Stromal cell of bone marrow (primary cell): ENCODE results near the gene CRBN.

Source experiments
- DNase-seq: peaks from one replicate; pipeline ENCODE4 v3.0.0-alpha.2; 2012; ENCODE audit warnings: low read depth

The CRBN gene

GRCh38 chr3:3110299-3110630, 69.2 kb downstream of the CRBN start, which contains the start of gene IL5RA:
Gene IL5RA, minus strand, starts transcription at chr3:3110374. Its CDS starts 5,390 bp downstream, at chr3:3104984.
- no peak for DNase-seq

GRCh38 chr3:3109407-3110298, 69.8 kb downstream of the CRBN start:
- no peak for DNase-seq

GRCh38 chr3:3107858-3108257, 71.6 kb downstream of the CRBN start:
- DNase-seq, result no peak

- no peak for DNase-seq
These were observed 72.3 kb downstream of the CRBN start for GRCh38 chr3:3107181-3107580.

- no peak for DNase-seq
These were observed 73.7 kb downstream of the CRBN start for GRCh38 chr3:3105815-3106214.

- no peak for DNase-seq
These were observed 74.2 kb downstream of the CRBN start for GRCh38 chr3:3105246-3105645.

- DNase-seq, result no peak
These were observed 76.7 kb downstream of the CRBN start for GRCh38 chr3:3102751-3103150.

GRCh38 chr3:3101660-3102458, 77.6 kb downstream of the CRBN start:
- no peak for DNase-seq
